WERI-Rb-1 (cell line): Measurements from ENCODE around the gene SLIT2.

Experiments
- DNase-seq: peaks from one replicate; pipeline ENCODE4 v3.0.0-alpha.2; 2020
- H3K27ac ChIP-seq: fragments of 250-450 bp; sonication (Bioruptor Pico); 2 replicates; pipeline ENCODE4 v1.5.1; 2020; ENCODE audit warnings: mild to moderate bottlenecking, moderate library complexity
- H3K27me3 ChIP-seq: fragments of 250-450 bp; sonication (Bioruptor Pico); 2 replicates; pipeline ENCODE4 v1.5.1; 2021; ENCODE audit warnings: mild to moderate bottlenecking, low read depth, moderate library complexity; ENCODE audit not compliant: insufficient read depth, severe bottlenecking
- H3K36me3 ChIP-seq: fragments of 250-450 bp; sonication (Bioruptor Pico); 2 replicates; pipeline ENCODE4 v1.5.1; 2020; ENCODE audit warnings: mild to moderate bottlenecking, moderate library complexity
- H3K4me3 ChIP-seq: 2 replicates; pipeline ENCODE4 v1.5.1; 2011; ENCODE audit warnings: low read depth, mild to moderate bottlenecking, control low read depth, low read length
- H3K9me3 ChIP-seq: fragments of 250-450 bp; sonication (Bioruptor Pico); 2 replicates; pipeline ENCODE4 v1.5.1; 2021; ENCODE audit warnings: mild to moderate bottlenecking, moderate library complexity; ENCODE audit not compliant: severe bottlenecking
- TF ChIP-seq, protein P1 (sequence below): IDR thresholded peaks from 2 replicates; pipeline ENCODE4 v1.5.1; 2011; ENCODE audit warnings: low read depth, mild to moderate bottlenecking, control low read depth, inconsistent platforms, low read length

SLIT2 gene

DNA sequence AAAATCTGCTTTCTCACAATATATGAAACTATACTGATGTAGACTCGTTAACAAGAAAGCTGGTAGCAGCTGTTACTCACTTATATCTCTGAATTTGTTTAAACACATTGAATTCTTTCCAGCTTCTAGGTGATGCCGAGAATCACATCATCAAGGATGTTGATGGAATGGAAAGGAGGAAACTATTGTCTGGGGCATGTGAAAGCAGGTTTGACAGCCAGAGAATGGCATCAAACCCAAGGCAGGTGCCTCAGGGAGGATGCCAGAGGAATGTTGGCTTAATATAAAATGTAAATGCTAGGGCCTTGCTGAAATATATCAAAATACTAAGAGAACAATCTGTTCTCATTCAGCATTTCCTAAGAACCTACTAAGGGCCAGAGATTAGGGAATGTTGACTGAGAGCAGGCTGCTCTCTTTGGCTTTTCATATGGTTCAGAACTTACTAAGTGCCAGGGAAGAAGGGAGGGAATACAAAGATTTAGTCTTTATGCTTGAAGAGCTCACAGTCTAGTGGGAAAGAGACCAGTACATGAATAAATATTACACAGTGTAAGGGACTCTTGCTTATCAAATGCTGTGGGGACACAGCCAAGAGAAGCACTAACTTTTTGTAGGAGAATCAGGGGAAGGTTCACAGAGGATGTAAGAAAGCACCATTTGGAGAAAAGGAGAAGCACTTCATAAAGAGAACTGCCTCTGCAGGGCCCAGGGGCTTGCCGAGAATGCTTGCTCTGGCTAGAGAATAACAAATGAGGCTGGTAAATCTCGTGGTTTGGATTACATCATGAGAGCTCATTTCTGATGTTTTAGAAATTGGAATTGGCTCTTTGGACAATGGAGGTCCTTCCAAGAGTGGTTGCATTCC is 14.7 kb downstream of the SLIT2 start:
- Histone ChIP-seq H3K27me3 (no peaks in the 10 kb centered on the region), H3K9me3 (no peaks in the 10 kb centered on the region), H3K36me3 (no peaks in the 10 kb centered on the region), H3K4me3 (no peak overlapping the region), H3K27ac (no peak overlapping the region)
- no peak for DNase-seq
- TF ChIP-seq, protein P1, sequence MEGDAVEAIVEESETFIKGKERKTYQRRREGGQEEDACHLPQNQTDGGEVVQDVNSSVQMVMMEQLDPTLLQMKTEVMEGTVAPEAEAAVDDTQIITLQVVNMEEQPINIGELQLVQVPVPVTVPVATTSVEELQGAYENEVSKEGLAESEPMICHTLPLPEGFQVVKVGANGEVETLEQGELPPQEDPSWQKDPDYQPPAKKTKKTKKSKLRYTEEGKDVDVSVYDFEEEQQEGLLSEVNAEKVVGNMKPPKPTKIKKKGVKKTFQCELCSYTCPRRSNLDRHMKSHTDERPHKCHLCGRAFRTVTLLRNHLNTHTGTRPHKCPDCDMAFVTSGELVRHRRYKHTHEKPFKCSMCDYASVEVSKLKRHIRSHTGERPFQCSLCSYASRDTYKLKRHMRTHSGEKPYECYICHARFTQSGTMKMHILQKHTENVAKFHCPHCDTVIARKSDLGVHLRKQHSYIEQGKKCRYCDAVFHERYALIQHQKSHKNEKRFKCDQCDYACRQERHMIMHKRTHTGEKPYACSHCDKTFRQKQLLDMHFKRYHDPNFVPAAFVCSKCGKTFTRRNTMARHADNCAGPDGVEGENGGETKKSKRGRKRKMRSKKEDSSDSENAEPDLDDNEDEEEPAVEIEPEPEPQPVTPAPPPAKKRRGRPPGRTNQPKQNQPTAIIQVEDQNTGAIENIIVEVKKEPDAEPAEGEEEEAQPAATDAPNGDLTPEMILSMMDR, result no peak

DNA sequence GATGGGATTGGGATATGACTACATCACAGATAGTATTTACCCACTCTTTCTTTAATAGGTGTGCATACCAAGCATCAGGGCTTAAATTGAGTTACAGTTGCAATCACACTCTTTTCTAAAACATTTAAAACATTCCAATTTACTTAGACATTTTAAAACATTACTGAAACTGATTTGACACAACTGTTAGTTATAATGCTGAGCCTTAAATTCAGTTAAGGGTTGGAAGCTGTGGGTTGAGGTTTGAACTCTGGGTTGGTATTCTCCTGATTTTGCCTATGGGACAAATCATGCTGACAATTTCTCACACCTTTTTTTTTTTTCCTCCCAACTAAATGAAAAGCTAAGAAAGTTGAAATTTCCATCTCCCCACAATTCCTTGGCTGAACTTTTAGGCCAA is 16.3 kb downstream of the SLIT2 start:
- DNase-seq, result no peak
- no peaks in the 10 kb centered on the region for H3K27me3 ChIP-seq
- no peaks in the 10 kb centered on the region for H3K36me3 ChIP-seq
- no peak overlapping the region for H3K4me3 ChIP-seq
- no peaks in the 10 kb centered on the region for H3K9me3 ChIP-seq
- TF ChIP-seq, protein P1, result no peak
- no peak overlapping the region for H3K27ac ChIP-seq

DNA sequence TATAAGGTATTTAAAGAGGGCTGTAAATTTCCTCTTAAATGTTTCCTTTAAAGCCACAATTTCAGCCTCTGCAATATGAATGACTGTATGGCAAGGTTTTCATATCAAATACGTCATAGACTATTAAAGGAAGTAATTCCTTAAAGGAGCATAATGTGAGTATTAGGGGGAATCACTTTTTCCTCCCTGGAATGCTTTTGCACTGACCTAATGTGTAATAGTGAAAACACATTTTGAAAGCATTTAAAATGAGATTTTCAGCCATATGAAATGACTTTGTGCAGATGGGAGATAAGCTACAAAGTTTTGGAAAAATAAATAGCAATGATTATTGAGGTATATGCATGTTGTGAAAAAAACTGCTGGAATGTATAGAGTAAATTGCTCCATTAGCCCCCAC is 17.6 kb downstream of the SLIT2 start:
- TF ChIP-seq, protein P1, result no peak
- DNase-seq, result no peak
- no peaks in the 10 kb centered on the region for H3K27me3 ChIP-seq
- no peaks in the 10 kb centered on the region for H3K9me3 ChIP-seq
- no peaks in the 10 kb centered on the region for H3K36me3 ChIP-seq
- H3K27ac ChIP-seq, result no peak overlapping the region
- H3K4me3 ChIP-seq, result no peak overlapping the region

DNA sequence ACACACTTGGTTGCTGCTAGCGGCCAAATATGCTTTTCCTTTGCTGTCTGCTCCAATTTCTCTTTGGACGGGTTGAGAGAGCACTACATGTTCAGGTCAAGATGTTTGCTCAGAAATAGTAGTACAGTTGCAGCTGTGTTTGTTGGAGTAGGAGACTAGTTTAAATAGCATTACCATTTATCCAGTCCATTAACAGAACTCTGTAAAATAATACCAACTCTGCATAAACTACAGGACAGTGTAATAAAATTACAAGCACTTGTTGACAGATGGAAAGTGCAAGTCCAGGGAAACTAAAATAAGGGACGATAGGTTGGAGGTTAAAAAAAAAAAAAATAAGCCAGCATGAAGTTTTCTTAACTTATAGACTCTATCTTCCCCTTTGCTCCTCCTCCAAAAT is 20.2 kb downstream of the SLIT2 start:
- Histone ChIP-seq H3K9me3 (no peaks in the 10 kb centered on the region), H3K27me3 (no peaks in the 10 kb centered on the region), H3K36me3 (no peaks in the 10 kb centered on the region), H3K27ac (no peak overlapping the region), H3K4me3 (no peak overlapping the region)
- no peak for DNase-seq
- TF ChIP-seq, protein P1, result no peak

DNA sequence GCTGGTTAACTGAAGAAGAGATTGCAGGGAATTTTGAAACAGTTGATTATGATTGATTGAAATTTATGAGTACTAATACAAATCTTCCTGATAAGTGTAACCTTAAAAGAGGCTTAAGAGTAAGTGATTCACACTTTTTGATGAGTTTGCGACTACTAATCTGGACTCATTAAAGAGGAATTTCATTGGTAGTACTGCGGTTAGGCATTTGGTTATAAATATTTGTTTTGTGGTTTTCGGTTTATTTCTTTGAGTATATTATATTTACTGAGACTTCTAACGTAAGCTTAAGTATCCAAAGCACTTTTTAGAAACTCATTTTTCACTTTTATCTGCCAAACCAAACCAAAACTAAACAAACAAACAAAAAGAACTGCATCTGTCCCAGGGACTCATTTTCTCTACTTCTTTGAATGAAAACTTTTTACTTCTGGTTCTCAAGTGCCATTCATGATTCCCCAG is 20.7 kb downstream of the SLIT2 start:
- Histone ChIP-seq H3K9me3 (no peaks in the 10 kb centered on the region), H3K27ac (no peak overlapping the region), H3K4me3 (no peak overlapping the region), H3K36me3 (no peaks in the 10 kb centered on the region), H3K27me3 (no peaks in the 10 kb centered on the region)
- DNase-seq, result no peak
- TF ChIP-seq, protein P1, result no peak
